Hepatocyte (in vitro differentiated cells): ENCODE data around the gene TM4SF4. TPM values are rescaled to one million over a fixed set of nuclear protein-coding genes. Genes with fewer than 3 reads are reported as not detected.

Source experiments
- DNase-seq: peaks from one replicate; pipeline ENCODE4 v3.0.0-alpha.2; 2016; ENCODE audit warnings: low spot score
- H2AFZ ChIP-seq: fragments of 200-600 bp; sonication (generic); 2 replicates; pipeline ENCODE4 v1.6.0; 2016; ENCODE audit warnings: antibody characterized with exemption, mild to moderate bottlenecking
- H3K27ac ChIP-seq: fragments of 200-600 bp; sonication (generic); 2 replicates; pipeline ENCODE4 v1.5.1; 2016; ENCODE audit warnings: mild to moderate bottlenecking
- H3K27me3 ChIP-seq: fragments of 200-600 bp; sonication (generic); 2 replicates; pipeline ENCODE4 v1.6.1; 2016
- H3K36me3 ChIP-seq: fragments of 200-600 bp; sonication (generic); replicated peaks from 2 replicates; pipeline ENCODE4 v1.5.1; 2016; ENCODE audit warnings: low read depth; ENCODE audit not compliant: insufficient read depth
- H3K4me1 ChIP-seq: fragments of 200-600 bp; sonication (generic); 2 replicates; pipeline ENCODE4 v1.5.1; 2016; ENCODE audit warnings: mild to moderate bottlenecking, moderate library complexity; ENCODE audit not compliant: insufficient read depth
- H3K4me2 ChIP-seq: fragments of 200-600 bp; sonication (generic); 2 replicates; pipeline ENCODE4 v1.6.0; 2016
- H3K4me3 ChIP-seq: fragments of 200-600 bp; sonication (generic); 2 replicates; pipeline ENCODE4 v1.5.1; 2016; ENCODE audit warnings: mild to moderate bottlenecking
- H3K79me2 ChIP-seq: fragments of 200-600 bp; sonication (generic); 2 replicates; pipeline ENCODE4 v1.6.0; 2017; ENCODE audit warnings: mild to moderate bottlenecking
- H3K9me2 ChIP-seq: fragments of 200-600 bp; sonication (generic); replicated peaks from 2 replicates; pipeline ENCODE4 v1.6.0; 2017; ENCODE audit warnings: mild to moderate bottlenecking; ENCODE audit not compliant: insufficient read depth
- H3K9me3 ChIP-seq: fragments of 200-600 bp; sonication (generic); 2 replicates; pipeline ENCODE4 v1.5.1; 2016; ENCODE audit warnings: low read depth, mild to moderate bottlenecking
- H4K20me1 ChIP-seq: fragments of 200-600 bp; sonication (generic); 2 replicates; pipeline ENCODE4 v1.6.0; 2016; ENCODE audit warnings: mild to moderate bottlenecking; ENCODE audit not compliant: insufficient read depth, poor library complexity, severe bottlenecking
- CTCF ChIP-seq: fragments of 200-600 bp; sonication (generic); IDR thresholded peaks from 2 replicates; pipeline ENCODE4 v1.5.1; 2016; ENCODE audit warnings: antibody characterized with exemption, mild to moderate bottlenecking; ENCODE audit not compliant: poor library complexity
- EZH2 ChIP-seq: fragments of 200-600 bp; sonication (generic); IDR thresholded peaks from 2 replicates; pipeline ENCODE4 v1.6.1; 2016; ENCODE audit warnings: antibody characterized with exemption, mild to moderate bottlenecking, borderline replicate concordance
- EZH2phosphoT487 ChIP-seq: fragments of 200-600 bp; sonication (generic); IDR thresholded peaks from one replicate; pipeline ENCODE4 v1.6.1; 2018; ENCODE audit warnings: antibody characterized with exemption, mild to moderate bottlenecking, low read depth, moderate library complexity; ENCODE audit not compliant: unreplicated experiment, severe bottlenecking
- WGBS: methylation state at CpG from one replicate; pipeline ENCODE4 v1.1.6; 2016; ENCODE audit warnings: low lambda C conversion rate; ENCODE audit errors: missing lambda C conversion rate; 5-methylcytosine and 5-hydroxymethylcytosine counted together
- polyA plus RNA-seq: library from polyadenylated mRNA; unstranded; fragments of >200 nt; fragmentation: Nextera tagmentation; extraction: Ambion mirVana; gene quantifications from 2 replicates; pipeline ENCODE4 v1.2.1, GENCODE V29; 2016
- total RNA-seq: library from RNA; depleted of rRNA; stranded (reverse); fragments of >200 nt; gene quantifications from 2 replicates; pipeline ENCODE4 v1.2.3, GENCODE V29; 2014

The TM4SF4 gene
- total and polyA plus RNA-seq, 2 experiments from 2014 or later = 434 to 763 TPM

DNA sequence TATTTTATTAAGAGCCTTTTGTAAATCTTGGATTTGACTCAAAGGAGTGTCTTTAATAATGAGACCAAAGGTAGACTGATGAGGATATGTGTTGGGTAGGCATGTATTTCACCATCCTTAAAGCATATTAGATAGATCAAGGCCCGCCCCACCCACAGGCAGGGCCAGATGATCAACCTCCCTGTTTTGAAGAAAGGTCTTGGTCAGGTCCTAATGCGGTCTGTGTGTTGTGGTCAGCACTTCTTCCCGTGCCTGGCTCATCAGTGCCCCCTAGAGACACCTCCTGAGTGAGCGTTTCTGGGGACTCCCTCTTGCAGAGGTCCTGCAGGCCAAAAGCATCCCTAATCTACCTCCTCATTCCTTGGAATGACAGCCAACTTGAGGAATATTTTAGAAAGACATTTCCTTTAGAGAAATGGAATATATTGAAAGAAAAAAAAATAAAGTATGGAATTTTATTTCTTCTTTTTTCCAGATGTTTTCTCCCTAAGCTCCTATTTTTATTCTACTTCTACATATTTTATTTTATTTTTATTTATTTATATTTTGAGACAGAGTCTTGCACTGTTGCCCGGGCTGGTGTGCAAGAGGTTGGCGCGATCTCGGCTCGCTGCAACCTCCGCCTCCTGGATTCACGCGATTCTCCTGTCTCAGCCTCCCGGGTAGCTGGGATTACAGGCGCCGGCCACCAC lies 6.0 kb downstream of the TM4SF4 start:
- 75% methylated on average over 15 of the region's 15 CpGs for WGBS
- Histone ChIP-seq H3K27me3 (no peaks in the 10 kb centered on the region), H3K4me3 (no peak overlapping the region), H3K9me2 (no peaks in the 10 kb centered on the region), H3K79me2 (peaks cover 15% of the 10 kb centered on the region), H3K27ac (peak overlapping the region; percentile 67), H3K4me2 (peak overlapping the region; percentile 21), H3K4me1 (no peaks in the 10 kb centered on the region), H2AFZ (no peak overlapping the region), H3K9me3 (no peaks in the 10 kb centered on the region), H4K20me1 (no peaks in the 10 kb centered on the region), H3K36me3 (no peaks in the 10 kb centered on the region)
- peak; percentile 81 for DNase-seq
- TF ChIP-seq EZH2 (no peak), CTCF (peak; percentile 62)

- H3K36me3 ChIP-seq = no peaks in the 10 kb centered on the region
- WGBS = 97% methylated on average over 3 of the region's 3 CpGs
- no peak overlapping the region for H3K4me2 ChIP-seq
- H3K4me3 ChIP-seq = no peak overlapping the region
- no peaks in the 10 kb centered on the region for H4K20me1 ChIP-seq
- TF ChIP-seq EZH2 = no peak
- TF ChIP-seq EZH2phosphoT487 = no peak
- TF ChIP-seq CTCF = no peak
- H3K27ac ChIP-seq = no peak overlapping the region
- no peaks in the 10 kb centered on the region for H3K9me3 ChIP-seq
- DNase-seq = no peak
- H3K79me2 ChIP-seq = peaks cover 10% of the 10 kb centered on the region
- H3K27me3 ChIP-seq = no peaks in the 10 kb centered on the region
- no peak overlapping the region for H2AFZ ChIP-seq
- H3K9me2 ChIP-seq = no peaks in the 10 kb centered on the region
- H3K4me1 ChIP-seq = no peaks in the 10 kb centered on the region
Observed at GRCh38 chr3:149481056-149481455, 6.6 kb downstream of the TM4SF4 start.

- H3K27me3 ChIP-seq = no peaks in the 10 kb centered on the region
- no peak overlapping the region for H3K4me3 ChIP-seq
- no peak overlapping the region for H3K4me2 ChIP-seq
- no peak overlapping the region for H3K27ac ChIP-seq
- no peak overlapping the region for H2AFZ ChIP-seq
- no peaks in the 10 kb centered on the region for H3K9me3 ChIP-seq
- TF ChIP-seq CTCF (no peak), EZH2phosphoT487 (no peak), EZH2 (no peak)
- DNase-seq = no peak
- H3K4me1 ChIP-seq = no peaks in the 10 kb centered on the region
- H3K36me3 ChIP-seq = no peaks in the 10 kb centered on the region
- H3K9me2 ChIP-seq = no peaks in the 10 kb centered on the region
- H4K20me1 ChIP-seq = no peaks in the 10 kb centered on the region
- WGBS = 81% methylated on average over 2 of the region's 2 CpGs
- H3K79me2 ChIP-seq = peaks cover 7% of the 10 kb centered on the region
Observed at GRCh38 chr3:149481491-149481890, 7.0 kb downstream of the TM4SF4 start.
